Astrocyte of the cerebellum (primary cell): ENCODE results near the gene CELF4.

Experiments
- DNase-seq: peaks from one replicate; pipeline ENCODE4 v3.0.0-alpha.2; 2011; ENCODE audit warnings: low read depth
- H3K4me3 ChIP-seq: 2 replicates; pipeline ENCODE4 v1.5.1; 2011; ENCODE audit warnings: mild to moderate bottlenecking, low read depth, low read length, moderate library complexity
- CTCF ChIP-seq: IDR thresholded peaks from 2 replicates; pipeline ENCODE4 v1.5.1; 2012; ENCODE audit warnings: low read length, low read depth, moderate library complexity, mild to moderate bottlenecking; ENCODE audit errors: missing control alignments
- in situ Hi-C: cut with HindIII; loops from 2 replicates; pipeline ENCODE4 v1.10.0; 2017; ENCODE audit warnings: low sequenced_read_pairs

The CELF4 gene

GRCh38 chr18:37604032-37604431, 38.4 kb upstream of the CELF4 start:
- TF ChIP-seq CTCF: no peak
- no peak overlapping the region for H3K4me3 ChIP-seq
- DNase-seq: no peak
- in situ Hi-C loops: no loop called here

GRCh38 chr18:37598966-37599896, 33.6 kb upstream of the CELF4 start:
- in situ Hi-C loops: no loop called here
- H3K4me3 ChIP-seq: no peak overlapping the region
- TF ChIP-seq CTCF: no peak
- DNase-seq: no peak

- no peak overlapping the region for H3K4me3 ChIP-seq
- in situ Hi-C loops: no loop called here
- DNase-seq: no peak
- no peak for TF ChIP-seq CTCF
Measured at GRCh38 chr18:37598396-37598795, 32.8 kb upstream of the CELF4 start.

GRCh38 chr18:37590346-37590745, 24.7 kb upstream of the CELF4 start:
- no peak for DNase-seq
- no peak overlapping the region for H3K4me3 ChIP-seq
- TF ChIP-seq CTCF: no peak
- in situ Hi-C loops: no loop called here

- in situ Hi-C loops: no loop called here
- no peak for DNase-seq
Measured at GRCh38 chr18:37588289-37588688, 22.7 kb upstream of the CELF4 start.

GRCh38 chr18:37586656-37587225, 21.1 kb upstream of the CELF4 start:
- no peak for TF ChIP-seq CTCF
- no peak overlapping the region for H3K4me3 ChIP-seq
- no peak for DNase-seq
- in situ Hi-C loops: no loop called here

More at GRCh38 chr18:37588289-37588688, 22.7 kb upstream of the CELF4 start:
- TF ChIP-seq CTCF: no peak
- no peak overlapping the region for H3K4me3 ChIP-seq
